GM19397 (cell line): ENCODE results near the gene ZNF646.
"Not testable (repeated sequence)": the region's sequence is repeated elsewhere in the genome, so short reads cannot be mapped to it uniquely, and the experiment has no call there.

ENCODE experiments used
- ATAC-seq: cut with Tn5 transposase; IDR thresholded peaks from one replicate; pipeline ENCODE4 v1.9.1; 2021; ENCODE audit warnings: mild to moderate bottlenecking, moderate library complexity; ENCODE audit not compliant: unreplicated experiment

Gene ZNF646

GRCh38 chr16:31084584-31085302 lies 10.5 kb downstream of the ZNF646 start:
- no peak for ATAC-seq

GRCh38 chr16:31085411-31085810 lies 11.2 kb downstream of the ZNF646 start:
- ATAC-seq = no peak

- no peak for ATAC-seq
These were observed 11.8 kb downstream of the ZNF646 start for GRCh38 chr16:31085873-31086628.

GRCh38 chr16:31086629-31086906 lies 12.3 kb downstream of the ZNF646 start:
- no peak for ATAC-seq

- no peak for ATAC-seq
These were observed 13.3 kb downstream of the ZNF646 start for GRCh38 chr16:31087481-31087880.

- ATAC-seq = no peak
These were observed 13.7 kb downstream of the ZNF646 start for GRCh38 chr16:31087971-31088370.

GRCh38 chr16:31088459-31089183 lies 14.4 kb downstream of the ZNF646 start, which contains the start of gene PRSS53:
Gene PRSS53, minus strand, starts transcription at chr16:31088943. Its CDS starts 134 bp downstream, at chr16:31088809.
- ATAC-seq = no peak

GRCh38 chr16:31089199-31089598 lies 15.0 kb downstream of the ZNF646 start:
- ATAC-seq = no peak

- ATAC-seq = no peak
These were observed 16.3 kb downstream of the ZNF646 start for GRCh38 chr16:31090540-31090939.

GRCh38 chr16:31092330-31092729 lies 18.1 kb downstream of the ZNF646 start:
- no peak for ATAC-seq

GRCh38 chr16:31093132-31093703 lies 19.0 kb downstream of the ZNF646 start:
- no peak for ATAC-seq

GRCh38 chr16:31094088-31094423 lies 19.8 kb downstream of the ZNF646 start:
- ATAC-seq = no peak

GRCh38 chr16:31094424-31095120 lies 20.4 kb downstream of the ZNF646 start, which contains the start of gene VKORC1:
Gene VKORC1, minus strand, starts transcription at chr16:31094797. Its CDS starts 68 bp downstream, at chr16:31094729.
- ATAC-seq = peak; percentile 89

GRCh38 chr16:31099860-31100638 lies 25.8 kb downstream of the ZNF646 start:
- no peak for ATAC-seq

GRCh38 chr16:31100876-31101641 lies 26.8 kb downstream of the ZNF646 start:
- ATAC-seq = not testable (repeated sequence)

- peak; percentile 44 for ATAC-seq
These were observed 31.5 kb downstream of the ZNF646 start for GRCh38 chr16:31105677-31106213.

GRCh38 chr16:31106509-31107464 lies 32.6 kb downstream of the ZNF646 start:
- no peak for ATAC-seq

- no peak for ATAC-seq
These were observed 33.2 kb downstream of the ZNF646 start for GRCh38 chr16:31107465-31107867.
